SK-N-MC (cell line): ENCODE data around the gene GANC.

ENCODE experiments used
- DNase-seq: peaks from one replicate; pipeline ENCODE4 v3.0.0-alpha.2; 2011; ENCODE audit warnings: low read depth, low spot score
- H3K27ac ChIP-seq: fragments of 200-600 bp; sonication (generic); 2 replicates; pipeline ENCODE4 v1.5.1; 2016; ENCODE audit warnings: mixed run types
- H3K36me3 ChIP-seq: fragments of 200-600 bp; sonication (generic); 2 replicates; pipeline ENCODE4 v1.6.1; 2017; ENCODE audit warnings: antibody characterized with exemption, low read length, mixed read lengths; ENCODE audit not compliant: insufficient read depth
- H3K4me3 ChIP-seq: fragments of 200-600 bp; sonication (generic); 2 replicates; pipeline ENCODE4 v1.5.1; 2016
- H3K9ac ChIP-seq: fragments of 200-600 bp; sonication (generic); 2 replicates; pipeline ENCODE4 v1.8.0; 2017; ENCODE audit warnings: mixed run types, mixed read lengths; ENCODE audit not compliant: insufficient read length
- H3K9me3 ChIP-seq: fragments of 200-600 bp; sonication (generic); 2 replicates; pipeline ENCODE4 v1.6.1; 2017; ENCODE audit warnings: low read depth, mild to moderate bottlenecking, antibody characterized with exemption, low read length, moderate library complexity, mixed read lengths
- EZH2 ChIP-seq: fragments of 200-600 bp; sonication (generic); IDR thresholded peaks from one replicate; pipeline ENCODE4 v1.6.1; 2017; ENCODE audit warnings: antibody characterized with exemption
- FOXP2 ChIP-seq: optimal IDR thresholded peaks from 2 replicates; pipeline ENCODE3; 2011; ENCODE audit warnings: mild to moderate bottlenecking, moderate library complexity; ENCODE audit not compliant: insufficient read depth; ENCODE audit errors: extremely low read length, control extremely low read depth
- POLR2AphosphoS5 ChIP-seq: IDR thresholded peaks from 2 replicates; pipeline ENCODE4 v1.6.1; 2012; ENCODE audit warnings: mild to moderate bottlenecking, low read depth, low read length, borderline replicate concordance

The GANC gene

DNA sequence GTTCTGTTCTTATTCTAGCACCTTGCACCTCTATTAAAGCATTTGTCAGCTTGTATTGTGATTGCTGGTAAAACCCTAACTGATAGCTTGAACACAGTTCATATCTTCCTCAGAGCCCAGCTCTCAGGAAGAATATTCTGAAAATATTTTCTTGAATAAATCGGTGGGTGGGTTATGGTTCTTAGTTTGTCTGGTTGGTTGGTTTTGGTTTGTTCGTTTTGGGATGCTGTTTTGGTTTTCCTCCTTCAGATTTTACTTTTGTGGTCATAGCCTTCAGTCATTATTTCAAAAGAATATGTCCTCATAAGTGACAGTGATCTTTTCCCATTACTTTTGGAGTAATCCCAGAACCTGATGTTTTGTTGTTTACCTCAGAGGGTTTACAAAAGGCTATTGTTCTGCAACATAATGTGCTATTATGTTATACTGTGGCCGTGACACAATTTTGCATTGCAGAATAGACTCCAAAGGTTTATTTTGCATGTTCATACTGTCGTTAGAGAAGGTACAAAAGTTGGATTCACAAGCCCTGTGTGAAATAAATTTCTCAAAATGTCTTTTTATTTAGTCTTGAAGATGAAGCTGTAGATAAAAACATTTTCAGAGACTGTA, 2.9 kb downstream of the GANC start:
- no peak for TF ChIP-seq FOXP2
- no peak for TF ChIP-seq EZH2
- no peak for TF ChIP-seq POLR2AphosphoS5
- Histone ChIP-seq H3K9ac (no peak overlapping the region), H3K27ac (0 out of 2 replicates have a peak overlapping the region, but pooled peaks have one; percentile 28), H3K9me3 (no peaks in the 10 kb centered on the region), H3K4me3 (no peak overlapping the region), H3K36me3 (peaks cover 6% of the 10 kb centered on the region)
- DNase-seq, result no peak

DNA sequence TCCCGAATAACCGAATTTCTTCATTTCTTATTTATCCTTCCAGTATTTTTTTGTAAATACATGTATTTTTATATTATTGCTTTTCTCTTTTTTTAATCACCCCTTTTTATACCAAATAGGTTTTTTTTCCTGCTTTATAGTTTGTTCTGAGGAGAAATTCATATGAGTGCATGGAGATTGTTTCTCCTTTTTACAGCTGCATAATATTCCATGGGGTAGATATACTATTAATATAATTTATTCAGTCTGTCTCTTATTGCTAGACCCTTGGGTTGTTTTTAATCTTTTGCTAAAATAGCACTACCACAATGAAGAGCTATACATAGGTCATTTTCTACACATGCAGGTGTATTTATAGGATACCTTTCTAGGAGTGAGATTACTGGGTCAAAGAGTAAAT, 3.8 kb downstream of the GANC start:
- Histone ChIP-seq H3K36me3 (no peaks in the 10 kb centered on the region), H3K27ac (no peak overlapping the region), H3K9me3 (no peaks in the 10 kb centered on the region), H3K9ac (no peak overlapping the region), H3K4me3 (no peak overlapping the region)
- no peak for TF ChIP-seq EZH2
- TF ChIP-seq FOXP2, result no peak
- no peak for TF ChIP-seq POLR2AphosphoS5
- DNase-seq, result no peak

DNA sequence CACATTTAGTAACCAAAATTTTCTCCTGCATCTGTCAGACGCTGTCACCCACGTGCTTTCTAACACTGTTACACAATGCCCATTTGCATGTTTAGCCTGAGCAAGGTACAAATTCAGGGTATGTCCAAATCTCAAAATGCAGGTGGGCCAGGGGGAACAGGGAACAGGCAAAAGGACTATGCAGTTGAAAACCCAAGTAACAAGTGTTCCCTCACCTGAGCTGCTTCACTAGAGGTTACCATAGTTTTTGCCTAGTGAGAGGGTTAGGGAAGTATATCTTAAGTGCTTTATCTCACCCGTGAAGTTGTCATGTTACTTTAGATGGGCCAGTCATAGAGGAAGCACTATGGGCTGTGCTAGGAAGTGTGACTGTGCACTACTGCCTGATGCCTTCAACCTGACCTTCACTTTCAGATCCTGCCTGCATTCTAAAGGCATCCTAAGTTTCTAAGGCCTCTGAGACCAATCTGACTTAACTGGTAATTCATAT, 6.3 kb downstream of the GANC start:
- Histone ChIP-seq H3K4me3 (no peak overlapping the region), H3K9me3 (no peaks in the 10 kb centered on the region), H3K27ac (no peak overlapping the region), H3K9ac (no peak overlapping the region), H3K36me3 (no peaks in the 10 kb centered on the region)
- DNase-seq, result no peak
- TF ChIP-seq POLR2AphosphoS5, result no peak
- no peak for TF ChIP-seq EZH2
- TF ChIP-seq FOXP2, result no peak

DNA sequence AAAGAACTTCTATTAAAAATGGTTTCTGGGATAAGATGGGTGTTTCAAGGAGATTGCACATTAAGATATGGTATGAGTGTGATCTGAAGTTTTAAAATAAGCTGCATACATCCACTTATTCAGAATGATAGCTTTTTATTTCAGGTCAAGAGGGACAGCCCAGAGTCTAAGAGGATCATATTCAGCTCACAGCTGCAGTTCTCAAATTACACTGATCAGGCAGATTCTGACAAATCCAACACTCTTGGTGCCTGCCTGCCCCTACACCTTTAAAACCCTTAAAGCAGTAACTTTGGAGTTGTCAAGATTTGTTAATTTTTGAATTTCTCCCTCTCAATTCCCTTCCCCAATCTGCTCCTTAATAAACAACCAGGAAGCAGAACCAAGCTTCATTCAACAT, 9.3 kb downstream of the GANC start:
- TF ChIP-seq POLR2AphosphoS5 (no peak), EZH2 (no peak), FOXP2 (no peak)
- Histone ChIP-seq H3K9me3 (no peaks in the 10 kb centered on the region), H3K4me3 (no peak overlapping the region), H3K9ac (no peak overlapping the region), H3K36me3 (no peaks in the 10 kb centered on the region), H3K27ac (no peak overlapping the region)
- DNase-seq, result no peak

DNA sequence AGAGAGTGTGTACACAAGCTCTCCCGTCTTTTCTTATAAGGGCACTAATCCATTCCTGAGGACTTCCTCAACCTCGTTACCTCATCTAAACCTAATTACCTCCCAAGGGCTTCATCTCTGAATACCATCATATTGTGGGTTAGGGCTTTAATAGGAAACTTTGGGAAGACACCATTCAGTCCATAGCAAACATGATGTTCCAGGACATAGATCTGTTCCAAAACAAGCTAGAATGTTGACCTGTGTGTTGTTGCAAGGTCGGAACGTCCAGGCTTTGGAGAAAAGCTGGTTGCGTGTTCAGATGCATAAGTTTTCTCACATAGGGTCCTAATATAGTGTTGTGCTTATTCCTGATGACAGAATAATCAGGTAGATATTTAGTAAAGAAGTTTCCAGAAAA, 9.9 kb downstream of the GANC start:
- TF ChIP-seq EZH2 (no peak), FOXP2 (no peak), POLR2AphosphoS5 (no peak)
- H3K4me3 ChIP-seq, result no peak overlapping the region
- H3K36me3 ChIP-seq, result no peaks in the 10 kb centered on the region
- H3K9ac ChIP-seq, result no peak overlapping the region
- H3K27ac ChIP-seq, result no peak overlapping the region
- DNase-seq, result no peak
- H3K9me3 ChIP-seq, result no peaks in the 10 kb centered on the region

DNA sequence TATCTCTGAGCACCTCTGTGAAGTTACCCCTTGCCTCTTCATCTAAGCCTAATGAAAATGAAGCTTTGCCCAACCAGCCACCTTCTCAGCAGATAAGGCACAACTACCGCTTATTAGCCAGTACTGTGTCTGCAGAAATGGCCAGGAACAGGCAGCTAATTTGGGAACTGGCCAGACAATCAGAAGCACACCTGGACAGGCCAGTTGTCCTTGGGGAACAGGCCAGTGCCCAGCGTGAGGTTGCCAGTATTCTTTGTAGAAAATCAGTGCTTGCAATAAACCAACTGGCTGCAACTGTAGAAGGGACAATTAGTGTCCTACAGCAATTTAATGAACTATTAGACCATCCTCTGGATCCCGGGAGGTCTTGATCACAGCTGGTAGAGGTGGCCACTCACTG, 10.7 kb downstream of the GANC start:
- no peak overlapping the region for H3K9ac ChIP-seq
- no peak overlapping the region for H3K27ac ChIP-seq
- no peaks in the 10 kb centered on the region for H3K9me3 ChIP-seq
- H3K36me3 ChIP-seq, result no peaks in the 10 kb centered on the region
- H3K4me3 ChIP-seq, result no peak overlapping the region
- DNase-seq, result no peak
- TF ChIP-seq EZH2, result no peak
- no peak for TF ChIP-seq FOXP2
- TF ChIP-seq POLR2AphosphoS5, result no peak

DNA sequence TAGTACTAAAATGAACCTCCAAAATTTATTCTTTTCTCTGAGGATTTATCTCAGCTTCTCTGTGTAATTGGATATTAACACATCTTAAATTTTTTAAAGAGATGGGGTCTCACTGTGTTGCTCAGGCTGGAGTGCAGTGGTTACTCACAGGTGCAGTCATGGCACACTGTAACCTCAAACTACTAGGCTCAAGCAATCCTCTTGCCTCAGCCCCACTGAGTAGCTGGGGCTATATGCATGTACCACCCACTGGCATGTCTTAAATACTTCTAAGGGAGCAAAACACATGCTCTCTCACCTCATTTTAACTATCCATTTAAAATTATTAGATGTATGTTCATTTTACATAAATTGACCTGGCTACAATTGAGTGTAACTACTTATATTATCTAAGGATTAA, 11.6 kb downstream of the GANC start:
- Histone ChIP-seq H3K27ac (no peak overlapping the region), H3K9ac (no peak overlapping the region), H3K36me3 (no peaks in the 10 kb centered on the region), H3K4me3 (no peak overlapping the region), H3K9me3 (no peaks in the 10 kb centered on the region)
- no peak for DNase-seq
- TF ChIP-seq POLR2AphosphoS5, result no peak
- no peak for TF ChIP-seq EZH2
- no peak for TF ChIP-seq FOXP2

DNA sequence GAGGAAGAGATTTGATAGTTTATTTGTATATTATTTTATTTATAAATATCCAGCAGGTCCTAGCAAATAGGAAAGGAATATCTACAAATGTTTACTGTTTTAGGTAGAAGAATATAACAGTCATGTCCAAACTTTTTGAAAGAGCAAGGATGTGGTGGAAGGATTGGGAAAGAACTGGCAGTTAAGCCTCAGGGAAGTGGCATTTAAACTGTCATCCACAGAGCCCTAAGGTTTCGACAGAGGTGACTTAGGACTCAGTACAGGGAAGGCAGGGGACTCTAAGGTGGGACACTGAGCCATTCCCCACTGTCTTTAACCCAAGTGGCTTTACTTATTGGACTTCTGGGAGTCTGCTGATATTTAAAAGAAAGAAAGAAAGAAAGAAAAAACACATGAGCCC, 12.0 kb downstream of the GANC start:
- DNase-seq, result no peak
- no peak overlapping the region for H3K9ac ChIP-seq
- H3K4me3 ChIP-seq, result no peak overlapping the region
- no peaks in the 10 kb centered on the region for H3K36me3 ChIP-seq
- TF ChIP-seq POLR2AphosphoS5 (no peak), FOXP2 (no peak), EZH2 (no peak)
- H3K9me3 ChIP-seq, result no peaks in the 10 kb centered on the region
- H3K27ac ChIP-seq, result no peak overlapping the region
